ENCODE measurements around the gene SCAND1.

Gene SCAND1

DNA sequence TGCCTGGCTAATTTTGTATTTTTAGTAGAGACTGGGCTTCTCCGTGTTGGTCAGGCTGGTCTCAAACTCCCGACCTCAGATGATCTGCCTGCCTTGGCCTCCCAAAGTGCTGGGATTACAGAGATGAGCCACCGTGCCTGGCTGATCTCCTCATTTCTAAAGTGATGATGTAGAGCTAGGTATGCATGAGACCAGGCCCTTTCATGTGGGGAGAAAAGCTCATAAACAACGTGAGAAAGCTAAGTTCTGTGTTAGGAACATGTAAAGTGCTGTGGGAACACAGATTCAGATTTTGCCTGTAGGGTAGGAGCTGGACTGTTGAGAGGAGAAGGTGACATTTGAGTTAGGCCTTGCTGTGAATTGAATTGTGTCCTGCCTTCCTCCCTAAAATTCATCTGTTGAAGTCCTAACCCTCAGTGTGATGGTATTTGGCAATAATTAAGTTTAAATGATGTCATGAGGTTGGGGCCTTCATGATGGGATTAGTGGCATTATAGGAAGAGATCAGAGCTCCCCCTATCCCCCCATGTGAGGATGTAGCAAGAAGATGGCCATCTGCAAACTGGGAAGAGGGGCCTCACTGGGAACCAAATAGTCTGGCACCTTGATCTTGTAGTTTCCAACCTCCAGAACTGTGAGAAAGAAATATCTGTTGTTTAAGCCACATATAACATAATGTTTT, 49.2 kb downstream of the SCAND1 start:
- no peak for DNase-seq (ENCODE audit: low spot score)

DNA sequence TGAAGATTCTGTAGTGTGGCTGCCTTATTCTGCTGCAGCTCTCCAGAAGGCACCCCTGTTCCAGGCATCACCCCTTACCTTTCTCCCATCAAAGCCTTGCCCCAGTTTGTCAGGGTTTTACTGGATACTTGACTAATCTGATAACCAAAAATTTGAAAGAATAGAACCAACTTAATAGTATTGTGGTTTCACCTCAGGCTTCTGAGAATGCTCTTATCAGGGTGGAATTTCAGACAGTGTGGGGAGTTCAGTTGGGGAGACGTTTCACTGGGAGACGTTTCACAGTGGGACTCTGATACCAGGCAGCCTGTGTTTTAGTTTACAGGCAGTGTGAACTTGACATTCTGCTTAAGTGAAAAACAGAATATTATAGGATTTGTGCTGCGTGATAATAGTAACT, 50.5 kb downstream of the SCAND1 start:
- no peak for DNase-seq (ENCODE audit: low spot score)

Measured in kidney capillary endothelial cell (primary cell).